ENCODE data around the gene PHF23.

PHF23 gene

GRCh38 chr17:7190276-7190917, 48.9 kb downstream of the PHF23 start:
- 95% methylated on average over 14 of the region's 14 CpGs for WGBS
- no peaks in the 10 kb centered on the region for H3K9me3 ChIP-seq (ENCODE audit: insufficient read depth, low read depth, low read length)
- no peaks in the 10 kb centered on the region for H3K4me1 ChIP-seq (ENCODE audit: insufficient read depth, low read length)
- H3K27ac ChIP-seq (ENCODE audit: low read depth, low read length) = no peak overlapping the region
- no peak overlapping the region for H3K9ac ChIP-seq (ENCODE audit: low read depth, low read length)
- H3K27me3 ChIP-seq (ENCODE audit: insufficient read depth, low read length) = no peaks in the 10 kb centered on the region
- no peak overlapping the region for H3K4me3 ChIP-seq (ENCODE audit: low read length)
- H3K36me3 ChIP-seq (ENCODE audit: insufficient read depth, low read length) = peaks cover 51% of the 10 kb centered on the region

DNA sequence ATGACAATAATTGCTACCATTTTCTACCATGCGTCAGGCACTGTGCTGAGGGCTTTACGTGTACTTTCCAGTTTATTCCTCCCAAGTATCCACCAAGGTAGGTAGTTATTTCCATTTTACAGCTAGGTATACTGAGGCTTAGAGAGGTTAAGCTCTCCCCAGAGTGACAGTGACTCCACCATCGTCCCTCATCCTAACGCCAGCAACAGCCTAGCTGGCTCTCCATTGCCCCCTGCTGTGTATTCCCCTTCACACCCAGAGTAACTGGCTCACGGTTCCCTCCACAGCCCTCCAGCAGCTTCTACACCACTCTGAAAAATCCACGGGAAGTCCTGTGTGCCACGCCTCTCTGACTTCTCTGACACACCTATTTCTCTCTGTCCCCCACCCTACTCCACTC, 53.0 kb downstream of the PHF23 start:
- no peak overlapping the region for H3K9ac ChIP-seq (ENCODE audit: low read depth, low read length)
- 76% methylated on average over 7 of the region's 7 CpGs for WGBS
- H3K27me3 ChIP-seq (ENCODE audit: insufficient read depth, low read length) = no peaks in the 10 kb centered on the region
- H3K9me3 ChIP-seq (ENCODE audit: insufficient read depth, low read depth, low read length) = no peaks in the 10 kb centered on the region
- H3K36me3 ChIP-seq (ENCODE audit: insufficient read depth, low read length) = peaks cover 19% of the 10 kb centered on the region
- no peak overlapping the region for H3K4me3 ChIP-seq (ENCODE audit: low read length)
- H3K27ac ChIP-seq (ENCODE audit: low read depth, low read length) = no peak overlapping the region
- H3K4me1 ChIP-seq (ENCODE audit: insufficient read depth, low read length) = no peaks in the 10 kb centered on the region

Data from HUES64 (cell line).